Hematopoietic multipotent progenitor cell treated with erythropoietin and hydrocortisone succinate and interleukin-3 and kit ligand, for 15 days (in vitro differentiated cells): ENCODE measurements around the gene CXXC5.
"Not testable (repeated sequence)": the region's sequence is repeated elsewhere in the genome, so short reads cannot be mapped to it uniquely, and the experiment has no call there.

Experiments
- DNase-seq: peaks from one replicate; pipeline ENCODE4 v3.0.0-alpha.2; 2015; ENCODE audit warnings: low spot score

Gene CXXC5

DNA sequence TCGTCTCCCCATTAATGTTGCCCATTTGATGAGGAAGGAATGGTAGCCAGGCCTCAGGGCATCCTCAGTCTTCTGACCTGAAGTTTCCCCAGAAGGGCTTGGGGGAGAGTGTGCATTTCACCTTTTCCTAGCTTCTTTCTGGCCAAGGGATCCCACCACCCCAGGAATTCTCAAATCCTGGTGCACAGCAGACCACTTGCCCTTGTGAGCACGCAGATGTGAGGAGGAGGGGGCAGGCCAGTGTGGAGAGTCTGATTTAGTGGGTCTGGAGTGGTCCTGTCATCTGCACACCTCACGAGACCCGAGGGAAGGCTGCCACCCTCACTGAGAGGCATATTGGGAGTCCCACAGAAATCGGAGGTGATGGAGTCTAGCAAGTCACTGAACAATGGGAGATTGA lies 64.3 kb downstream of the CXXC5 start:
- no peak for DNase-seq

DNA sequence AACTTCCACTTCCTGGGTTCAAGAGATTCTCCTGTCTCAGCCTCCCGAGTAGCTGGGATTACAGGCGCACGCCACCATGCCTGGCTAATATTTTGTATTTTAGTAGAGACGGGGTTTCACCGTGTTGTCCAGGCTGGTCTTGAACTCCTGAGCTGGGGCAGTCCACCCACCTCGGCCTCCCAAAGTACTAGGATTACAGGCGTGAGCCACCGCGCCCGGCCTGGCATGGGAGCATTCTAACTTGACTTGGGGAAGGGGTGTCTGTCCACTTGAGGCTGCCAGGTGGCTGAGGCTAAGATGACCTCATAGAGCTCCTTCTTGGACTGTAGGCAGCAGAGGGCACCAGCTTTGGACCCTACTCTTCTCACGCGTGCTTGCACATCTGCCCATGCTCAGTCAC lies 65.7 kb downstream of the CXXC5 start:
- not testable (repeated sequence) for DNase-seq

DNA sequence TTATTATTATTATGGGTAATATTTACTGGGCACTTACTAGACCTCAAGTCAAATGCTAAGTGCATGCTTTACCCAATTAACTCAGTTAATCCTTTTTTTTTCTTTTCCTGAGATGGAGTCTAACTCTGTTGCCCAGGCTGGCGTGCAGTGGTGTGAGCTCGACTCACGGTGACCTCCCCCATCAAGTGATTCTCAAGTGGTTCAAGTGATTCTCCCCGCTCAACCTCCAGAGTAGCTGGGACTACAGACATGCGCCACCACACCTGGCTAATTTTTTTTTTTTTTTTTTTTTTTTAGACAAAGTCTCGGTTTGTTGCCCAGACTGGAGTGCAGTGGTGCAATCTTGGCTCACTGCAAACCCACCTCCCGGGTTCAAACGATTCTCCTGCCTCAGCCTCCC lies 69.1 kb downstream of the CXXC5 start:
- no peak for DNase-seq

DNA sequence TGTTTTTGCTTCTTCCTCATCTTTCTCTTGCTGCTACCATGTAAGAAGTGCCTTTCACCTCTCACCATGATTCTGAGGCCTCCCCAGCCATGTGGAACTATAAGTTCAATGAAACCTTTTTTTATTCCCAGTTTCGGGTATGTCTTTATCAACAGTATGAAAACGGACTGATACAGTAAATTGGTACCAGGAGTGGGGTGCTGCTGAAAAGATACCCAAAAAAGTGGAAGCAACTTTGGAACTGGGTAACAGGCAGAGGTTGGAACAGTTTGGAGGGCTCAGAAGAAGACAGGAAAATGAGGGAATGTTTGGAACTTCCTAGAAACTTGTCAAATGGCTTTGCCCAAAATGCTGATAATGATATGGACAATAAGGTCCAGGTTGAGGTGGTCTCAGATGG lies 70.3 kb downstream of the CXXC5 start:
- not testable (repeated sequence) for DNase-seq

DNA sequence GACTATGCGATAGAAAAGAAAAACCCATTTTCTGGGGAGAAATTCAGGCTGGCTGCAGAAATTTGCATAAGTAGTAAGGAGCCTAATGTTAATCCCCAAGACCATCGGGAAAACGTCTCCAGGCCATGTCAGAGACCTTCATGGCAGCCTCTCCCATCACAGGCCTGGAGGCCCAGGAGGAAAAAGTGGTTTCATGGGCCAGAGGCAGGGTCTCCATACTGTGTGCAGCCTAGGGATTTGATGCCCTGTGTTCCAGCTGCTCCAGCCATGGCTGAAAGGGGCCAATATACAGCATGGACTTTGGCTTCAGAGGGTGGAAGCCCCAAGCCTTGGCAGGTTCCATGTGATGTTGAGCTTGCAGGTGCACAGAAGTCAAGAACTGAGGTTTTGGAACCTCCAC lies 71.8 kb downstream of the CXXC5 start:
- not testable (repeated sequence) for DNase-seq

DNA sequence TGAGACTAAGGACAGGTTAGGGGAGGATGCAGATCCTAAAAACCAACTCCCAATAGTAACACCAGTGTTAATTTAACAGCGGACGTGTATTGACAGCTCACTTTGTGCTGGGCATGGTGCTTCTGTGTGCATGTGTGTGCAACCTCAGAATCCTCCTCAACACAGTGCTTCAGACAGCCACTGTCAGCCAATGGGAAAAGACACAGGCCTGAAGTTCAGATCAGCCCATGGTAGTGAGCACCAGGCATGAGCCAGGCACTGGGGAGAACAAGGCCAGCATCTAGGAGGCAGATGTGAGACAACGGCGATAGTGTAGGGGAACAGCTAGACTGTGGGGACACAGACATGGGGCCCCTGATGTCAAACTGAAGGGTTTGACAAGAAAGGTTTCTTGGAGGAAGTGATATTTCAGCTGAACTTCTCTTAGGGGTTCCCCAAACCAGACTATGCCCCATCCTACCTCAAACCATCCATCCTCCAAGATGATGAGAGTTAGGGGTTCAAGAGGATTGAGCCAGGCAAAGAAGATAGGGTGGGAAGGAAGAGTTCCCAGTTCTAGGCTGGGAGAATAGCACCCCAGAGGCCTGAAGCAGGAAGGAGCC lies 75.9 kb downstream of the CXXC5 start:
- no peak for DNase-seq

DNA sequence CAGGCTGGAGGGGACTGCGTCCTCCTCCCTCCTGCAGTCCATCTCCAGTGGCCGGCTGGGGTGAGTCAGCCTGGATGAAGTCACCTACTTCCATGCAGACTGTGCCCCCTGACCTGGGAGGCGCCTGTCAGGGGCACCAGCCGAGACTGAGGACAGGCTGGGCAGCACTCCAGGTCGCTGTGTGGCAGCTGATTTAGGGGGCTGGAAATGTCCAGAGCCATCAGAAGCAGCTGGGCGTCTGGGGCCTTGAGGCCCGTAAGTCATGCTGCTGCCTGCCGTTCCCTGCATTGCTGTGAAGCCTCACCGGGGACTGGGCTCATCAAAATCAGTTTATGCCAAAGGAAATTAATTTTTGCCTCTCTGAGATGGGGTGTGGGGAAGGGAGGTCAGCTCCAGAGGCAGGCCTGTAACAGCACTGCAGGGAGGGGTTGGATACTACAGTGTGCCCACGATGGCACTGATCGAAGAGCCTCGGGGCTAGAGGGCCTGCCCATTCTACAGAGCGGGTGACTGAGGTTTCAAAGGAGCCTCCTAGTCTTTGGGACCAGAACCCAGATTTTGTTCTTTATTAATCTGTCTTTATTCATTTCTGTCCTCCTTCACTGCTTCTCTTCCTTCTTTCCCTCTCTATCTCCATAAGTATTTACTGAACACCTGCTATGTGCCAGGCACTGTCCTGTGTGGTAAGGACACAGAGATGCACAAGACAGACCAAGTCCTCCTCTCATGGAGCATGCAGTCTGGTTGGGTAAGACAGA lies 77.1 kb downstream of the CXXC5 start:
- no peak for DNase-seq

DNA sequence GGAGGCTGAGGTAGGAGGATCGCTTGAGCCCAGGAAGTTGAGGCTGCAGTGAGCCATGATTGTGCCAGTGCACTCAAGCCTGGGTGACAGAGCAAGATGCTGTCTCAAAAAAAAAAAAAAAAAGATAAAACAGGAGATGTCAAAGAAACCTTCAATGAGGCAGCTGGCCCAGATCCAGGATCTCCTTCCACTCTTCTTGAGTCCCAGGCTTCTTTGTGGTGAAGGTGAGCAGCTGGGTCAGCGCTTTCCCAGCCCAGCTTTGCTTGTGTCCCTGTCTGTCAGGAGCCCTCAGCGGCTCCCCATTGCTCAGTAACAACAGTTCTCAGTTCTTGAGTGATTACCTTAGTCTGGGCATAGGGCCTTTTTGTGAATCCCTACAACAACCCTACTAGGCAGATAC lies 78.1 kb downstream of the CXXC5 start:
- DNase-seq, result no peak

DNA sequence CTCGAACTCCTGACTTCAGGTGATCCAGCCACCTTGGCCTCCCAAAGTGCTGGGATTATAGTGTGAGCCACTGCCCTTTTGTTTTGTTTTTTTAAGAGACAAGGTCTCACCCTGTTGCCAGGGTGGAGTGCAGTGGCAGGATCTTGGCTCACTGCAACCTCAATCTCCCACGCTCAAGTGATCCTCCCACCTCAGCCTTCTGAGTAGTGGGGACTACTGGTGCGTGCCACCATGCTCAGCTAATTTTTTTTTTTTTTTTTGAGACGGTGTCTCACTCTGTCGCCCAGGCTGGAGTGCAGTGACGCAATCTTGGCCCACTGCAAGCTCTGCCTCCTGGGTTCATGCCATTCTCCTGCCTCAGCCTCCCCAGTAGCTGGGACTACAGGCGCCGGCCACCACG lies 79.5 kb downstream of the CXXC5 start:
- DNase-seq, result not testable (repeated sequence)

DNA sequence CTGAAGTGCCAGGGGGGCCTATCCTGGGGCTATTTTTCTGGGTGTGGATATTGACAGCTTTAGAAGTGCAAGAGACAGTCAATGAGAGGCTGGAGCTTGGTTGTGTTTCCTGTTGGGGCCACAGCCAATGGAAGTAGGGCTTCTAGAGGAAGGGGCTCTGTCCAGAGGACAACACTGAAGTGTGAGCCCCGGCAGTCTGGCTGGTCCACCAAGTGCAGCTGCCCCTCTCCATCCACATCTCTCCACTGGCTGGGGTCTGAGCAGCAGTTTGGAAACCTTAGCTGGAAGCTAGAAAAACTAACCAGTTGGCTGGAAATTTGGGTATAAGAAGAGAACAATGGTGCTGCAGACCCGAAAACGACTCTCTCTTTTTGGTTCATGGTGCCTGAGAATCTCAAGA lies 83.1 kb downstream of the CXXC5 start:
- no peak for DNase-seq

DNA sequence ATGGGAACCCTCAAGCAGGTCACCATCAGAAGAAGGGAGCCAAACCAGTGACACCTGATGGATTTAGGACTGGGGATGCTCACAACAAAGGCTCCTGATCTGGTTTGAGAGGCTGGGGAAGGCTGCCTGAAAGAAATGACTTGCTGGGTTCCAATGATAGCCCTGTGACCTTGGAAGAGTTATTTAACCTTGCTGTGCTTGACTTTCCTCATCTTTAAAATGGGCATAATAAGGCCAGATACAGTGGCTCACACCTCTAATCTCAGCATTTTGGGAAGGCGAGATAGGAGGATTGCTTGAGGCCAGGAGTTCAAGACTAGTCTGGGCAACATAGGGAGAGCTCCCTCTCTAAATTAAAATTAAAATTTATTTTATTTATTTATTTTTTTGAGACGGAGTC lies 83.9 kb downstream of the CXXC5 start:
- DNase-seq, result no peak

DNA sequence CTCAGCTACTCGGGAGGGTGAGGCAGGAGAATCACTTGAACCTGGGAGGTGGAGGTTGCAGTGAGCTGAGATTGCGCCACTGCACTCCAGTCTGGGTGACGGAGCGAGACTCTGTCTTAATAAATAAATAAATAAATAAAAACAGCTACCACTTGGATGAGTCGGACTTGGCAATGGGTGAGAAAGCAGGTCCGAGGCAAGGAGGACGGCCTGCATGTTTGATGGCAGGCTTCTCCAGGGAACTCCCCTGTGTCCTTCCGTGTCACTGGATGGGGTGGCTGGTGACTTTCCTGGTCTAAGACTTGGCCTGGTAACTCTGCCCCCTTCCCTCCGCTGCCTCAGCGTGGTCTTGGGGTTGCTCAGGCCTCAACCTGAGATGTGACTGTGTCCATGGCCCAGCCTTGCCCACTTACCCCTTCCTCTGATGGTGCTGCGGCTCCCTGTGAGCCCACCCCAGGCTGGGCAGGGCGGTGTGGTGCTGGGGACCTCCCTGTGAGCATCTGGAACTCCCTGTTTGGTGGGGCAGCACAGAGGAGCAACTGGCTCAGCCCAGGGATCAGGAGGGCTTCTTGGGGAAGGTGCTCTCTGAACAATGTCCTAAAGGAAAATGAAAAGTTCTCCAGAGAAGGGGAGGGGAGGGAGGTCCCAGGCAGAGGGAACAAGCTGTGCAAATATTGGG lies 85.0 kb downstream of the CXXC5 start:
- DNase-seq, result no peak
